ENCODE data around the gene ZNF513.

GRCh38 chr2:27408601-27409320, 28.2 kb upstream of the ZNF513 start:
- TF ChIP-seq CTCF (IDR thresholded peaks at IDR 0.05; ENCODE audit: extremely low read depth in 1 of 2, insufficient read depth in 1 of 2, low read depth in 1 of 2, low read length in 2 of 2) (no peak), POLR2A (IDR thresholded peaks at IDR 0.05; ENCODE audit: low read depth, low read length) (no peak)
- TF ChIP-seq, protein P1, sequence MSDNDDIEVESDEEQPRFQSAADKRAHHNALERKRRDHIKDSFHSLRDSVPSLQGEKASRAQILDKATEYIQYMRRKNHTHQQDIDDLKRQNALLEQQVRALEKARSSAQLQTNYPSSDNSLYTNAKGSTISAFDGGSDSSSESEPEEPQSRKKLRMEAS (IDR thresholded peaks at IDR 0.05; ENCODE audit: insufficient read depth, insufficient read length) = no peak

All from endothelial cell of umbilical vein (primary cell).